Measurements from ENCODE around the gene SMAD3. TPM values are rescaled to one million over a fixed set of nuclear protein-coding genes. Genes with fewer than 3 reads are reported as not detected.

Gene SMAD3
- polyA plus RNA-seq, 1 donor from 2014 or later, result 1.0 TPM

DNA sequence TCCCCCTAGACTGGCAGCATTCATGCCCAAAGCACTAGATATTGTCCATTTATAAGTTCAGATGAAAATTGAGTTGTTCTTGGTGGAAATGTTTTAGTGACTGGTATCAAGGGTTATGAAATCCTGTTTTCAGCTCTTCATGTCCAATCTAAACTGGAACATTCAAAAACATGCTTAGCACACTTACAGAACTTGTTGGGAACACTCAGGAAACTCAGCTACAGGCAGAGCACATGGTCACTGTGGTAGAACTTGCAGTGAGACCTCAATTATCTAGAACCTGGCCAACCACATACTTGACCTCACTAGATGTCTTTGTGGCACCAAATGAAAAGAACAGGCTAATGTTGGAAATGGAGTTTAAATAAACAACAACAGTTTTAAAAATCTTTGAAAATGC is 88.8 kb downstream of the SMAD3 start:
- Histone ChIP-seq H3F3A (ENCODE audit: insufficient read depth, low read length, poor library complexity, severe bottlenecking) (no peaks in the 10 kb centered on the region), H4K20me1 (ENCODE audit: insufficient read depth) (no peaks in the 10 kb centered on the region), H3K79me2 (replicated peaks; ENCODE audit: insufficient read depth, low read length) (no peaks in the 10 kb centered on the region), H3K9me3 (ENCODE audit: low read length) (no peaks in the 10 kb centered on the region), H3K4me3 (ENCODE audit: low read length) (no peak overlapping the region), H3K4me2 (ENCODE audit: low read length) (no peak overlapping the region), H3K36me3 (ENCODE audit: insufficient read depth, low read length) (no peaks in the 10 kb centered on the region), H2AFZ (ENCODE audit: low read depth, low read length) (no peak overlapping the region), H3K27ac (ENCODE audit: low read length) (no peak overlapping the region), H3K9me2 (ENCODE audit: insufficient read depth, low read length) (no peaks in the 10 kb centered on the region), H3K9ac (ENCODE audit: low read length) (no peak overlapping the region), H3K27me3 (ENCODE audit: insufficient read depth, low read depth, low read length) (no peaks in the 10 kb centered on the region)
- no peak for TF ChIP-seq TAF1 (IDR thresholded peaks at IDR 0.05; ENCODE audit: low read depth)
- TF ChIP-seq, protein P1, sequence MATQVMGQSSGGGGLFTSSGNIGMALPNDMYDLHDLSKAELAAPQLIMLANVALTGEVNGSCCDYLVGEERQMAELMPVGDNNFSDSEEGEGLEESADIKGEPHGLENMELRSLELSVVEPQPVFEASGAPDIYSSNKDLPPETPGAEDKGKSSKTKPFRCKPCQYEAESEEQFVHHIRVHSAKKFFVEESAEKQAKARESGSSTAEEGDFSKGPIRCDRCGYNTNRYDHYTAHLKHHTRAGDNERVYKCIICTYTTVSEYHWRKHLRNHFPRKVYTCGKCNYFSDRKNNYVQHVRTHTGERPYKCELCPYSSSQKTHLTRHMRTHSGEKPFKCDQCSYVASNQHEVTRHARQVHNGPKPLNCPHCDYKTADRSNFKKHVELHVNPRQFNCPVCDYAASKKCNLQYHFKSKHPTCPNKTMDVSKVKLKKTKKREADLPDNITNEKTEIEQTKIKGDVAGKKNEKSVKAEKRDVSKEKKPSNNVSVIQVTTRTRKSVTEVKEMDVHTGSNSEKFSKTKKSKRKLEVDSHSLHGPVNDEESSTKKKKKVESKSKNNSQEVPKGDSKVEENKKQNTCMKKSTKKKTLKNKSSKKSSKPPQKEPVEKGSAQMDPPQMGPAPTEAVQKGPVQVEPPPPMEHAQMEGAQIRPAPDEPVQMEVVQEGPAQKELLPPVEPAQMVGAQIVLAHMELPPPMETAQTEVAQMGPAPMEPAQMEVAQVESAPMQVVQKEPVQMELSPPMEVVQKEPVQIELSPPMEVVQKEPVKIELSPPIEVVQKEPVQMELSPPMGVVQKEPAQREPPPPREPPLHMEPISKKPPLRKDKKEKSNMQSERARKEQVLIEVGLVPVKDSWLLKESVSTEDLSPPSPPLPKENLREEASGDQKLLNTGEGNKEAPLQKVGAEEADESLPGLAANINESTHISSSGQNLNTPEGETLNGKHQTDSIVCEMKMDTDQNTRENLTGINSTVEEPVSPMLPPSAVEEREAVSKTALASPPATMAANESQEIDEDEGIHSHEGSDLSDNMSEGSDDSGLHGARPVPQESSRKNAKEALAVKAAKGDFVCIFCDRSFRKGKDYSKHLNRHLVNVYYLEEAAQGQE (IDR thresholded peaks at IDR 0.05; ENCODE audit: borderline replicate concordance), result no peak
- no peak for TF ChIP-seq MXI1 (conservative IDR thresholded peaks at IDR 0.05; ENCODE audit: poor library complexity, severe bottlenecking)
- no peak for TF ChIP-seq EP300 (conservative IDR thresholded peaks at IDR 0.05; ENCODE audit: poor library complexity, severe bottlenecking)
- no peak for TF ChIP-seq EZH2 (IDR thresholded peaks at IDR 0.05; ENCODE audit: borderline replicate concordance, insufficient read depth, low read length, poor library complexity, severe bottlenecking)
- TF ChIP-seq RAD21 (conservative IDR thresholded peaks at IDR 0.05), result no peak
- no peak for TF ChIP-seq SMC3 (conservative IDR thresholded peaks at IDR 0.05; ENCODE audit: poor library complexity)
- TF ChIP-seq CTCF (IDR thresholded peaks at IDR 0.05; ENCODE audit: poor library complexity, severe bottlenecking), result no peak
- TF ChIP-seq POLR2AphosphoS5 (IDR thresholded peaks at IDR 0.05), result no peak

DNA sequence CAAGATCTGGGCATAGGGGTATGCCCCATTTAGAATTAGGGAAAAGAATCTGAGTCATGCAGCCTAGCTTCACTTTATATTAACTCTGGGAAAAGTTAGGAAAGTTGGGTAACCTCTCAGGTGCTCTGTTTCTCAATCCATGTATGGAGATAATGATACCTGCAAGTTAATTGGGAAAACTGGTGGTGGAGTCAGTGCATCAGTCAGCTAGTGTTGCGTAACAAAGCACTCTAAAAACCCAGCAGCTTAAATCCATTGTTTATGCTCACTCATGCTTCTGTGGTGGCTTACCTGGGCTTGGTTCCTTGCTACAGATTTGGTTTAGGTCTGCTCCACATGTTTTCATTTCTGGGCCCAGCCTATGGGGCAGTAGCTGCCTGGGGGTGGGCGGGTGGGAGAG is 91.0 kb downstream of the SMAD3 start:
- Histone ChIP-seq H3K9me3 (ENCODE audit: low read length) (no peaks in the 10 kb centered on the region), H3K4me2 (ENCODE audit: low read length) (no peak overlapping the region), H3F3A (ENCODE audit: insufficient read depth, low read length, poor library complexity, severe bottlenecking) (no peaks in the 10 kb centered on the region), H3K36me3 (ENCODE audit: insufficient read depth, low read length) (no peaks in the 10 kb centered on the region), H3K27ac (ENCODE audit: low read length) (no peak overlapping the region), H3K27me3 (ENCODE audit: insufficient read depth, low read depth, low read length) (no peaks in the 10 kb centered on the region), H3K79me2 (replicated peaks; ENCODE audit: insufficient read depth, low read length) (no peaks in the 10 kb centered on the region), H3K9ac (ENCODE audit: low read length) (no peak overlapping the region), H3K9me2 (ENCODE audit: insufficient read depth, low read length) (no peaks in the 10 kb centered on the region), H2AFZ (ENCODE audit: low read depth, low read length) (no peak overlapping the region), H4K20me1 (ENCODE audit: insufficient read depth) (no peaks in the 10 kb centered on the region), H3K4me3 (ENCODE audit: low read length) (no peak overlapping the region)
- TF ChIP-seq EZH2 (IDR thresholded peaks at IDR 0.05; ENCODE audit: borderline replicate concordance, insufficient read depth, low read length, poor library complexity, severe bottlenecking), result no peak
- TF ChIP-seq SMC3 (conservative IDR thresholded peaks at IDR 0.05; ENCODE audit: poor library complexity), result no peak
- no peak for TF ChIP-seq MXI1 (conservative IDR thresholded peaks at IDR 0.05; ENCODE audit: poor library complexity, severe bottlenecking)
- no peak for TF ChIP-seq POLR2AphosphoS5 (IDR thresholded peaks at IDR 0.05)
- no peak for TF ChIP-seq CTCF (IDR thresholded peaks at IDR 0.05; ENCODE audit: poor library complexity, severe bottlenecking)
- TF ChIP-seq RAD21 (conservative IDR thresholded peaks at IDR 0.05), result no peak
- TF ChIP-seq TAF1 (IDR thresholded peaks at IDR 0.05; ENCODE audit: low read depth), result no peak
- TF ChIP-seq, protein P1 (IDR thresholded peaks at IDR 0.05; ENCODE audit: borderline replicate concordance), result no peak
- TF ChIP-seq EP300 (conservative IDR thresholded peaks at IDR 0.05; ENCODE audit: poor library complexity, severe bottlenecking), result no peak

Data from neural cell (in vitro differentiated cells).